ENCODE measurements around the gene RFPL1. TPM values are rescaled to one million over a fixed set of nuclear protein-coding genes. Genes with fewer than 3 reads are reported as not detected.

RFPL1 gene
- total and polyA plus RNA-seq, 2 experiments from 2014 or later = not detected

GRCh38 chr22:29433856-29434255, 4.5 kb upstream of the RFPL1 start:
- Mint-ChIP-seq H3K36me3 (ENCODE audit: low read depth) (no peaks in the 10 kb centered on the region), H3K27ac (no peak overlapping the region)

More at GRCh38 chr22:29433856-29434255, 4.5 kb upstream of the RFPL1 start:
- Histone ChIP-seq H3K79me2 (replicated peaks; ENCODE audit: insufficient read depth) (no peaks in the 10 kb centered on the region), H3K36me3 (ENCODE audit: insufficient read depth) (no peaks in the 10 kb centered on the region), H2AFZ (no peak overlapping the region), H3K4me3 (no peak overlapping the region), H3K4me2 (no peak overlapping the region), H3K27ac (ENCODE audit: low read depth) (no peak overlapping the region), H3K4me1 (ENCODE audit: insufficient read depth) (peaks cover 11% of the 10 kb centered on the region), H4K20me1 (replicated peaks; ENCODE audit: insufficient read depth) (no peaks in the 10 kb centered on the region), H3F3A (replicated peaks; ENCODE audit: low read depth) (no peaks in the 10 kb centered on the region), H3K9me2 (ENCODE audit: insufficient read depth) (no peaks in the 10 kb centered on the region; the same call in 1 of the 2 replicates), H3K27me3 (ENCODE audit: insufficient read depth) (no peaks in the 10 kb centered on the region)
- TF ChIP-seq ZNF331 (CRISPR knock-in tag; IDR thresholded peaks at IDR 0.05; ENCODE audit: low read depth) (no peak), REST (IDR thresholded peaks at IDR 0.05; ENCODE audit: unreplicated experiment) (no peak), EZH2 (IDR thresholded peaks at IDR 0.05; ENCODE audit: low read depth, unreplicated experiment) (no peak), NANOG (IDR thresholded peaks at IDR 0.05; ENCODE audit: borderline replicate concordance) (no peak), POLR2AphosphoS5 (IDR thresholded peaks at IDR 0.05; ENCODE audit: low read depth) (no peak), STAT1 (IDR thresholded peaks at IDR 0.05; ENCODE audit: unreplicated experiment) (no peak), ZNF114 (CRISPR knock-in tag; IDR thresholded peaks at IDR 0.05) (no peak), JUNB (IDR thresholded peaks at IDR 0.05; ENCODE audit: unreplicated experiment) (no peak), CTCF (conservative IDR thresholded peaks at IDR 0.05; ENCODE audit: low read depth in 2 of 2) (no peak), CREB1 (CRISPR knock-in tag; IDR thresholded peaks at IDR 0.05; ENCODE audit: low read depth) (no peak), ZNF462 (CRISPR knock-in tag; IDR thresholded peaks at IDR 0.05) (no peak), ETS1 (IDR thresholded peaks at IDR 0.05) (no peak), EZH2phosphoT487 (IDR thresholded peaks at IDR 0.05; ENCODE audit: unreplicated experiment) (no peak)
- Mint-ChIP-seq H3K4me1 (peaks cover 18% of the 10 kb centered on the region), H3K27me3 (ENCODE audit: insufficient read depth, low read depth, poor library complexity) (peaks cover 4% of the 10 kb centered on the region), H3K4me3 (no peak overlapping the region), H3K9me3 (no peaks in the 10 kb centered on the region)
- ATAC-seq = no peak
- DNase-seq (ENCODE audit: low spot score) = no peak
